GM19043 (cell line): ENCODE results near the gene TECPR2.

Experiments
- ATAC-seq: cut with Tn5 transposase; IDR thresholded peaks from one replicate; pipeline ENCODE4 v1.9.1; 2021; ENCODE audit warnings: low read depth; ENCODE audit not compliant: unreplicated experiment

TECPR2 gene

GRCh38 chr14:102363182-102363943 is 622 bp downstream of the TECPR2 start:
- no peak for ATAC-seq

DNA sequence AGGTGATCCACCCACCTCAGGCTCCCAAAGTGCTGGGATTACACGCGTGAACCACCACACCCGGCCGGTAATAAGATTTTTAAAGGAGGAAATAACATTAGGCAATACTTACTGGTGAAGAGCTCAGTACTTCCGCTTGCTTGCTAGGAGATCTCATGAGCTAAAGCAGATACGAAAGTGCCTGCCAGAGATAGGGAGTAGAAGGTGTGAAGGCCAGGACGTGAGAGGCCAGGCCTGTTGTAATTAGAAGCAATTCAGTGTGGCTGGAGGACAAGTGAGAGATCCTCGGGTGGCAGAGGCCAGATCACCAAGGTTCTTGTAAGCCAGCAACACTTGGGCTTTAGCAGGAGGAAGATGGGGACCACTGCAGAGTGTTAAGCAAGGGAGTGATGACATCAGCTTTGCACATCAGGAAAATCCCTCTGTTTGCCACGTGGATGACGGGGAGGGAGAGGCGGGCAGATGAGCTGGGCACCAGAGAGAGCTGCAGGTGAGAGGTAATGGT is 7.6 kb downstream of the TECPR2 start:
- ATAC-seq: no peak

DNA sequence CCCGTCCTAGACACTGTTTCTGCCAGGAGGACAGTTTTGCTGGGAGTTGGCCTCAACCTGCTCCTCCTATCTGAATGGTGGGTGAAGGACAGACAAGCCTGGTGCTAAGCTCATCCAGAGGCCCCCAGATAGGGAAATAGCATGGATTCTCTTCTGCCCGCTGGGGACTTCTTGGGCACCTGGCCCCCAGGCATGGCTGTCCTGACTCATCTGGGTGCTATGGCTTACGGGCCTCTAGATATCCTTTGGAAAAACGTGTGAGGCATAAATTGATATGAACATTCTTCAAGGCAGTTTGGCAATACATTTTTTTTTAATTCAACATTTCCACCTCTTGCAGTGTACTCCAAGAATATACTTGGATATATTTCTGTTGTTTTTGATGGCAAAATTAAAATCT is 8.6 kb downstream of the TECPR2 start:
- no peak for ATAC-seq

GRCh38 chr14:102373110-102373509 is 10.4 kb downstream of the TECPR2 start:
- ATAC-seq: no peak

DNA sequence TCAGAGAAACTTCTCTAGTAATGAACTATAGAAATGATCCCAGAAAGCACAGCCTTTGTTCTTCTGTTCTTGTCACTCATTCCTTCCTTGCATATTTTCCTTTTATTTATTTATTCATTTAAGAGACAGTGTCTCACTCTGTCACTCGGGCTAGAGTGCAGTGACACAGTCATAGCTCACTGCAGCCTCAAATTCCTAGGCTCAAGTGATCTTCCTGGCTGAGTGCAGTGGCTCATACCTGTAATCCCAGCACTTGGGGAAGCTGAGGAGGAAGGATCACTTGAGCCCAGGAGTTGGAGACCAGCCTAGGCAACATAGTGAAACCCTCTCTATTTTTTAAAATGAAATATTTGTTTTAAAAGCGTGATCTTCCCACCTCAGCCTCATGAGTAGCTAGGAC is 11.5 kb downstream of the TECPR2 start:
- ATAC-seq: no peak

DNA sequence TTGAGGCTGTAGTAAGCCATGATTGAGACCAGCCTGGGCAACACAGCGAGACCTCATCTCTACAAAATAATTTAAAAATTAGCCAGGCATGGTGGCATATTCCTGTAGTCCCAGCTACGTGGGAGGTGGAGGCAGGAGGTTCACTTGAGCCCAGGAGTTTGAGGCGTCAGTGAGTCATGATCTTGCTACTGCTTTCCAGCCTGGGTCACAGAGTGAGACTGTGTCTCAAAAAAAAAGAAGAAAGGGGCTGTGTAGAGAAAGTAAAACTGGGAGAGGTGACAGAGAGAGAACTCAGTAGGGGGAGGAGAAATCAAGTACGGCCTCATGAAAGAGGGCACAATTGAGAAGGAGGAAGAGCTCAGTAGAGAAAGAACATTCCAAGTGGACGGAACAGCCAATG is 12.4 kb downstream of the TECPR2 start:
- ATAC-seq: no peak

- no peak for ATAC-seq
These were observed 15.0 kb downstream of the TECPR2 start for GRCh38 chr14:102377696-102378095.

DNA sequence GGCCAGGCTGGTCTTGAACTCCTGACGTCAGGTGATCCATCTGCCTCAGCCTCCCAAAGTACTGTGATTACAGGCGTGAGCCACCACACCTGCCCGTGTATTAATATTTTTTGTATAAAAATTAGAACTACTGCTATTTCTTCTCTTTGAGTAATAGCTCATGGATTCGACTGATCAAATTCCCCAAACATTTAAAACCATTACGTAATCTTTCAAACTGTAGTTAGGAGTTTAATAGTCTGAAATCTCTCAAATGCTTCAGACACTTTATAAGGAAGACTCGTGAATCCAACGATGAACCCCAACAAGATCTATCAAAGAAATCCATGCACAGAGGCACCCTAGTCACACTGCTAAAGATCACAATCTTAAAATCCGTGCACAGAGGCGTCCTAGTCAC is 16.1 kb downstream of the TECPR2 start:
- ATAC-seq: no peak

DNA sequence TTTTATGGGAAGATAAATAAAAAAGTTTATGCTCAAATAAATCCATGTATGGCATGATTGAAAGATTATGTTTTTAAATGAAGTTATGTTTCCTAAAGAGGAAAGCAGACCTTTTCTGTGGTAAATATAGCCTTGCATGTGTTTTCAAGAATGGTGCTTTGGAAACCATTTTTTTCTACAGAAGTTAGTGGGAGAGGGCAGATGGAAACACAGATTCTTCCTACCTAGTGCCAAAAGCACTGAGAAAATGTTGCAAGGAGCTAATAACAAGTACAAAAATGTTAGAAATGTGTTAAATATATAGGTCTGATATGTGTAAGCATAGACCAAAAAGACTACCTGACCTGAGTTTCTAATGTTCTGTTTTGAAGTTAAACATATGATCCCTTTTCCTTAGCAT is 24.3 kb downstream of the TECPR2 start:
- ATAC-seq: no peak

DNA sequence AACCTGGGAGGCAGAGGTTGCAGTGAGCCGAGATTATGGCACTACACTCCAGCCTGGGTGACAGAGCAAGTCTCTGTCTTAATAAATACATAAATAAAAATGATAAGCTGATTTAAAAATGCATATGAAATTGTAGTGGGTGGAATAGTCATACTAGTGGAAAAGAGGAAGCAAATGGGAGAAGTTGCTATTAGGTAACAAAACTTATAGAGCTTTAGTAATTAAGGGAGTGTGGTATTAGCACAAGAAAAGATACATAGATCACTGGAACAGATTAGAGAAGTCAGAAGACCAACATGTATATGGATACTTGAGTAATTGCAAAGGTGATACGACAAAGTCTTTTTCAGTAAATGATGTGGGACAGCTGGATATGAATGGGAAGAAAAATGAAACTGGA is 26.5 kb downstream of the TECPR2 start:
- no peak for ATAC-seq

- no peak for ATAC-seq
These were observed 27.5 kb downstream of the TECPR2 start for GRCh38 chr14:102390064-102390855.

GRCh38 chr14:102392506-102392905 is 29.8 kb downstream of the TECPR2 start:
- ATAC-seq: no peak

DNA sequence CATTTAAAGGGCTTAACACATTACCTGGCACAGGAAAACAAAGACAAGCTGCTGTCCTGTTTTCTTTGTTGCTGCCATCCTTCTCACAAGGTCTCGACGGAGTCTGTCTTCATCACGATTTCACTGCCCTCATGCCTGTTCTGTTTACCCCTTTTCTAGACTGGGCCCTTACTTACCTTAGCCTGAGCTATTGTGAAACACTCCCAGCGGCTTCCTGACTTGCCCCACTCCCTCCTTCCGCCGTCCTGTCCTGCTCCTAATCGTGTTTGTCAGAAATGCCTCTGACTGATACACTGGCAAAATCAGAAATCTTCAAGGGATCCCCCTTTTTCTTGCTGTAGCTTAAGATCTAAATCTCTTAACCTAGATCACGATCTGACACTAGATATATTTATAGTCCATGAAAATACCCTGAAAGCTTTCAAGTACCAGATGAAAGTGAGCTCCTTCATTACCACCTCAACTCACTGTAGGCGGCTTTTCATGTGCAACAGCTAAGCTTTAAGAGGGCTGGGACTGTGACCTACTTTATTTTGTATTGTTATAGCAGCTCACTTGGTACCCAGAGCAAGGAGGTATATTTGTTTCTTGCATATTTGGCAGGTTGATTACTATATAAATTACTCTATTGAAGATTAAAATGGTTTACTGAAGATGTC is 32.1 kb downstream of the TECPR2 start:
- no peak for ATAC-seq

- no peak for ATAC-seq
These were observed 33.8 kb downstream of the TECPR2 start for GRCh38 chr14:102396521-102396920.

DNA sequence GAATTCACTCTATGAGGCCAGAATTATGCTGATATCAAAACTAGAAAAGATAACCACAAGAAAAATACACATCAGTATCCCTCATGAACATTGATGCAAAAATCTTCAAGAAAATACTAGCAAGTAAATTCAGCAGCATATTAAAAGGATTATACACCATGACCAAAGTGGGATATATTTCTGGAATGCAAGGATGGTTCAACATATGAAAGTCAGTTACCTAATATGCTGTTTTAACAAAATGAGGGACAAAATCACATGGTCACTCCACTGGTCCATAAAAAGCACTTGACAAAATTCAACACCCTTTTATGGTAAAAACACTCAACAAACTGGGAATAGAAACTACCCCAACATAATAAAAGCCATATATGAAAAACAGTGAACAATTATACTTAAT is 40.3 kb downstream of the TECPR2 start:
- ATAC-seq: no peak

GRCh38 chr14:102407258-102407657 is 44.5 kb downstream of the TECPR2 start:
- no peak for ATAC-seq

GRCh38 chr14:102408724-102409123 is 46.0 kb downstream of the TECPR2 start:
- ATAC-seq: no peak

DNA sequence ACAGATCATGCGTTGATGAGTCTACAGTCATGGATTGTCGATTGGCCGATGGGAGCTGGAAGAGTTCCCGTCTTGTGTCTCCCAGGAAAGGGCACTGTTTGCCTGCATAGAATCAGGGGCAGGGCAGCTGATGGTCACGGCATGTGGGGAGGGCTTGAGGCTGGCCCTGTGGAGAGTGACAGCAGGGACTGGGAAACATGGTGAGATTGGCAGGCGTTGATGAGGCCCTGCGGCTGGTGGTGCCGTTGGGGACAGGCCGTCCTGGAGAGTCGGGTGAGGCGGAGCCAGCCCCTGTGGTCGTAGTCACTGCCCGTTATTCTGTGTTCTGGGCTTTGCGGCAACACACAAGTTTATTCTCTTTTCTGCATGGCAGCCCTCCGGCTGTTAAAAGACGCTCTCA is 52.9 kb downstream of the TECPR2 start:
- ATAC-seq: no peak

DNA sequence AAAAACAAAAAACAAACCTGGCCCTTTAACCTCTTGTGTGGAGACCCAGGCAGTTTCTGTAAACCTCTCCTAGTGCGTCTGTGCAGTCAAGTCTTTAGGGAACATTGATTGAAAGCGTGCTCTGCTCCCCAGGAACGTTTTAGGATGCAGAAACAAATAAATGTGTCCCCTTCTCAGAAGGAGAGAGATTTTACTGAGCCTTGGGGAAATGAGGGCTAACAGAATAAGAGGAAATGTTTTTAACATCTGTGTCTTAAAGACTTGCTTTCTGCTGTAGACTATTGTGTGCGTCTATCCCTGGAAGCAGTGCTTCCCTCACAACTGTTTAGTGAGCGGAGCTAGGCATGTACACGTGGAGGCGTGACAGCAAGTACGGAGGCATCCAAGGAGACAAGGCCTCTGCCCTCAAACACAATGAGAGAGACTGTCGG is 54.3 kb downstream of the TECPR2 start:
- no peak for ATAC-seq

DNA sequence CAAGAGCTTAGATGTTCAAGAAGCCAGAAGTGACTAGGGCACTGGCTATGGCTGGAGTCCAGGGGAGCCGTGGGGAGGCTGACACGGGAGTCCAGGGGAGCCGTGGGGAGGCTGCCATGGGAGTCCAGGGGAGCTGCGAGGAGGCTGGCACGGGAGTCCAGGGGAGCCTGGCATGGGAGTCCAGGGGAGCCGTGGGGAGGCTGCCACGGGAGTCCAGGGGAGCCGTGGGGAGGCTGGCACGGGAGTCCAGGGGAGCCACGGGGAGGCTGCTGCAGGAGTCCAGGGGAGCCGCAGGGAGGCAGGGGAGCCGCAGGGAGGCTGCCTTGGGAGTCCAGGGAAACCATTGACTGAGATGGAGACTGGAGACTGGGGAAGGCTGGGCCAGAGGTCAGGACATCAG is 54.9 kb downstream of the TECPR2 start:
- no peak for ATAC-seq

- ATAC-seq: no peak
These were observed 55.6 kb downstream of the TECPR2 start for GRCh38 chr14:102418169-102418852.
